NCI-H345 (cell line): ENCODE data around the gene NBR1.
"Not testable (repeated sequence)": the region's sequence is repeated elsewhere in the genome, so short reads cannot be mapped to it uniquely, and the experiment has no call there.

ENCODE experiments used
- DNase-seq: peaks from one replicate; lab custom pipeline; 2025; lab: John Stamatoyannopoulos, UW

Gene NBR1

GRCh38 chr17:43153197-43153835 is 17.7 kb upstream of the NBR1 start:
- not testable (repeated sequence) for DNase-seq

- DNase-seq, result no peak
These were observed 15.3 kb upstream of the NBR1 start for GRCh38 chr17:43155666-43156065.

- DNase-seq, result not testable (repeated sequence)
These were observed 11.8 kb upstream of the NBR1 start for GRCh38 chr17:43159232-43159631.

GRCh38 chr17:43159957-43160356 is 11.1 kb upstream of the NBR1 start:
- DNase-seq, result not testable (repeated sequence)

GRCh38 chr17:43165971-43166370 is 5.0 kb upstream of the NBR1 start:
- not testable (repeated sequence) for DNase-seq

GRCh38 chr17:43169561-43170139 is 1.4 kb upstream of the NBR1 start:
- no peak for DNase-seq

- peak; percentile 94 for DNase-seq
These were observed 761 bp upstream of the NBR1 start for GRCh38 chr17:43170140-43170765.

GRCh38 chr17:43171586-43172487 is 823 bp downstream of the NBR1 start:
- DNase-seq, result peak; percentile 9

GRCh38 chr17:43175213-43176118 is 4.5 kb downstream of the NBR1 start:
- no peak for DNase-seq

GRCh38 chr17:43176119-43176570 is 5.1 kb downstream of the NBR1 start:
- DNase-seq, result no peak

GRCh38 chr17:43183921-43184320 is 12.9 kb downstream of the NBR1 start:
- no peak for DNase-seq

GRCh38 chr17:43186656-43187055 is 15.6 kb downstream of the NBR1 start:
- DNase-seq, result not testable (repeated sequence)

- DNase-seq, result no peak
These were observed 22.2 kb downstream of the NBR1 start for GRCh38 chr17:43193251-43193650.

- DNase-seq, result no peak
These were observed 28.6 kb downstream of the NBR1 start for GRCh38 chr17:43199633-43200032.

GRCh38 chr17:43200127-43200526 is 29.1 kb downstream of the NBR1 start:
- DNase-seq, result no peak

GRCh38 chr17:43203013-43203412 is 32.0 kb downstream of the NBR1 start:
- DNase-seq, result not testable (repeated sequence)

GRCh38 chr17:43210576-43210975 is 39.6 kb downstream of the NBR1 start:
- DNase-seq, result no peak

- no peak for DNase-seq
These were observed 40.1 kb downstream of the NBR1 start for GRCh38 chr17:43211123-43211479.

GRCh38 chr17:43211480-43212402 is 40.7 kb downstream of the NBR1 start, which contains the start of gene TMEM106A:
Gene TMEM106A (plus strand): TSS chr17:43211875. CDS start chr17:43213042, 1,167 bp downstream.
- DNase-seq, result no peak
